Activated CD4-positive, alpha-beta T cell treated with anti-CD3 and anti-CD28 coated beads, Interleukin-2, amount 50 U/mL, for 1 hour (primary cell): Measurements from ENCODE around the gene OVOL3.

Experiments used
- DNase-seq: peaks from one replicate; pipeline ENCODE4 v3.0.0-alpha.2; 2020

The OVOL3 gene

GRCh38 chr19:36136964-36137686 is 26.2 kb downstream of the OVOL3 start:
- no peak for DNase-seq

DNA sequence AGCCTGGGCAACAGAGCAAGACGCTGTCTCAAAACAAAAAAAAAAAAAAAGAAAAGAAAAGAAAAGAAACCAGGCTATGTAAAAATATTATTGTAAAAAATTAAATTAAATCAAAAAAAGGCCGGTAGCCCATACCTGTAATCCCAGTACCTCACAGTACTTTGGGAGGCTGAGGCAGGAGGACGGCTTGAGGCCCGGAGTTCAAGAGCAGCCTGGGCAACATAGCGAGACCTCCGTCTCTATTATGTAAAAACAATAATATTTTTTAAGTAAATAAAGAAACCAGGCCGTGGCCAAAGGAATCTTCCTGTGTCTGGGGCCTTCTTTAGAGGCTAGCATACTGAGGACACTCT is 28.2 kb downstream of the OVOL3 start:
- DNase-seq = no peak

GRCh38 chr19:36139473-36140303 is 28.7 kb downstream of the OVOL3 start, which contains the start of gene CAPNS1:
Gene CAPNS1, plus strand, starts transcription at chr19:36140066. Its CDS starts 946 bp downstream, at chr19:36141012.
- DNase-seq = peak; percentile 87

- no peak for DNase-seq
These were observed 29.5 kb downstream of the OVOL3 start for GRCh38 chr19:36140304-36141038.

GRCh38 chr19:36141039-36141927 is 30.3 kb downstream of the OVOL3 start:
- peak; percentile 92 for DNase-seq

DNA sequence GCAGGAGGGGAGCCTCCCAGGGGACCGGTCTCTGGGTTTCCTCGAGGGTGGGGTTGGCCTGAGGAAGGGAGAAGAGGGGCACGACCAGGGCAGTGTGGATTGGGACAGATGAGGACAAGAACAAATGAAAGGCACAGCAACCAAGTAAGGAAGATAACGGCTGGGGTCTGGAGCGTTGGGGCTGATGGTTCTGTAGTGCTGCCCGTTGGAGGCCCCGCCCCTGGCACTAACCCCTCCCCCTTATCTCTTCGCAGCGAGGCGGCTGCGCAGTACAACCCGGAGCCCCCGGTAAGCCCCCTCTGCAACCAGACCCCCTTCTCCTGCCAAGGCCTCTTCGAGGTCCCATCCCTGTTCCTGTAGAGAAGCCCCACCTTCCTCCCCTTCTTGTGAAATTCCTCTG is 31.1 kb downstream of the OVOL3 start:
- no peak for DNase-seq

- no peak for DNase-seq
These were observed 31.6 kb downstream of the OVOL3 start for GRCh38 chr19:36142496-36142895.

GRCh38 chr19:36144624-36145023 is 33.7 kb downstream of the OVOL3 start:
- DNase-seq = no peak

DNA sequence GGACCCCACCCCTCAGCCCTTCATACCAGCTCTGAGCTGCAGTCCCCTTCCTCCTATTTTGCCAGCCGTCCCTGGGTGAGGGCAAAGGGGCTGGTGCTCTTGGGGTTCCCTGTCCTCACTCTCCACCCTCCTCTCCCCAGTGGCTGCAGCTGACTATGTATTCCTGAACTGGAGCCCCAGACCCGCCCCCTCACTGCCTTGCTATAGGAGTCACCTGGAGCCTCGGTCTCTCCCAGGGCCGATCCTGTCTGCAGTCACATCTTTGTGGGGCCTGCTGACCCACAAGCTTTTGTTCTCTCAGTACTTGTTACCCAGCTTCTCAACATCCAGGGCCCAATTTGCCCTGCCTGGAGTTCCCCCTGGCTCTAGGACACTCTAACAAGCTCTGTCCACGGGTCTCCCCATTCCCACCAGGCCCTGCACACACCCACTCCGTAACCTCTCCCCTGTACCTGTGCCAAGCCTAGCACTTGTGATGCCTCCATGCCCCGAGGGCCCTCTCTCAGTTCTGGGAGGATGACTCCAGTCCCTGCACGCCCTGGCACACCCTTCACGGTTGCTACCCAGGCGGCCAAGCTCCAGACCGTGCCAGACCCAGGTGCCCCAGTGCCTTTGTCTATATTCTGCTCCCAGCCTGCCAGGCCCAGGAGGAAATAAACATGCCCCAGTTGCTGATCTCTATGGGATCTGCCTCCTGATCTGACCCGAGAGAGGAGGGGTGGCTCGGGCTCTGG is 38.9 kb downstream of the OVOL3 start:
- DNase-seq = no peak

DNA sequence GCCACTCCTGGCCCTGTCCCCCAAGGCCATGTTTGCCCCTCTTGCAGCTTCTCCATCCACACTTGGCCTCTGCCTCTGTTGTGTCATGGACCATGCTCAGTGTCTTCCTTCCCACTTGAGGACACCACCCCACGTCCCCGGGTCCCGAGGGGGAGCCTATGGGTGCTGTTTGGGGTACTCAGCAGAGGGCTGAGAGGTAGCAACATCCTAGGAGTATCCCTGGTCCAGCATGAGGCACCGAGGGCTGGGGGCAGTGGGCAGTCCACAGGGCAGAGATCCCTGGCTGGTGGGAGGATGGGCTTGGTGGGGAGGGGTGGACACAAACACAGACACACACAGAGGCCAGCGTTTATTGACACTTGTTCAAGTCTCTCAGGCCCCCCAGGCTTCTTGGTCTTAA is 39.6 kb downstream of the OVOL3 start:
- no peak for DNase-seq

DNA sequence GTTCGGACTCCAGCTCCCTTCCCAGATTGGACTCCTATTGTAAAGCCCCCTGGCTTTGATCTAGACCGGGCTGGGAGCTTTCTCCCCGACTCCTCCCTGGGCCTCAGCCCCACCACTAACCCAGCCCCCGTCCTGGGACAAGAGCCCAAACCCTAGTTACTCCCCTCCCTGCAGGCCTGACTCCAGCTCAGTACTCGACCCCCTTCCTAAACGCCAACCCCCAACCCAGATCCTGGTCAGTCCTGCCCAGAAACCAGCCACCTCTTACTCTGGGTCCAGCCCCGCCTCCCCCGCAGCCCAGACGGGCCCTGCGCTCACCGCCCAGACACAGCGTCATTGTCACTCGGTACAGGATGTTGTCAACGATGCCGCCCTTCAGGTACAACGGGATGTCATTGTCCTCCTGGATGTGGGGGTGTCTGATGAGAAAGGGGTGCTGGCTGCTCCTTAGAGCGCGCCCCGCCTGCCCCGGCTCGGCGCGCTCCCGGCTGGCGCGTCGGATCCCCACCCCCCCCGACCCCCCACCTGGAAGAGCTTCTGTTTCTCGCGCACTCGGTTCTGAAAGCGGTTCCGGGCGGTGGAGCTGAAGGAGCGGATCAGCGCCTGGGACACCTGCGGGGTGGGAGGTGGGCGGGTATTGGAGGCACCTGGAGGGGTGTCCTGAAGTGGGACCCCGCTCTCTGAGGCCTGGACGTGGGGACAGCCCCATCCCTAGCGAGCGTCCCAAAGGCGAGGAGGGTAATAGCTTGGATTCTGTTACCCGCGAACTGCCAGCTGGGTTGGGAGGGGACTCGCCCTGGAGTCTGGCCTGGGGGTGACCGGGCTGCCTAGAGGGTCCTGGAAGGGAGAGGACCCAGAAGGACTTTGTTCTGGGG is 40.4 kb downstream of the OVOL3 start:
- no peak for DNase-seq

DNA sequence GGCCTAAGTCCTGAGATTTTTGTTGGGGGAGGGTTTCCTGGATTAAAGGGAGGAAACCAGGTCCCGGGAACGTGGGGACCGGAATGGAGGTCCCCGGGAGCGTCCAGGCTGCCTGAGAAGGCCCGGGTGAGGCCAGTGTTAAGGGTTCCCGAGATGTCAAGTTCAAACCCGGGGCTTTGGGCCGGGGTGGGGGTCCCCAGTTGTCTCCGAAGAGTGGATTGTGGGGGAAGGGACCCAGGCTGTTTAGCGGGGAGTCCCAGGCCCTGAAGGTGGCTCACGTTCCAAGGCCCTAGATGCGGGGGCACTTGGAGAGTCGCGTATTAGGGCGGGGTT is 41.0 kb downstream of the OVOL3 start:
- DNase-seq = no peak

- DNase-seq = no peak
These were observed 41.6 kb downstream of the OVOL3 start, which contains the start of gene COX7A1 for GRCh38 chr19:36152352-36153091. Gene COX7A1, minus strand, starts transcription at chr19:36152447. Its CDS starts 40 bp downstream, at chr19:36152407.

DNA sequence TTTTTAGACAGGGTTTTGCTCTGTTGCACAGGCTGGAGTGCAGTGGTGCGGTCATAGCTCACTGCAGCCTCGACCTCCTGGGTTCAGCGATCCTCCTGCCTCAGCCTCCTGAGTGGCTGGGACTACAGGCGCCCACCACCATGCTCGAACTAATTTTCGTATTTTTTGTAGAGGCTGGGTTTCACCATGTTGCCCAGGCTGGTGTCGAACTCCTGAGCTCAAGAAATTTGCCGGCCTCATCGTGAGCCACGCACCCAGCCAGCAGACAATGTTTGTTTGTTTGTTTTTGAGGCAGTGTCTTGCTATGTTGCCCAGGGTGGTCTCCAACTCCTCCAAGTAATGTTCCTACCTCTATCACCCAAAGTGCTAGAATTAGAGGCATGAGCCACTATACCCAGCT is 42.2 kb downstream of the OVOL3 start:
- DNase-seq = no peak

GRCh38 chr19:36160821-36161596 is 50.1 kb downstream of the OVOL3 start:
- DNase-seq = no peak
